ENCODE data around the gene CCDC85B. TPM values are rescaled to one million over a fixed set of nuclear protein-coding genes. Genes with fewer than 3 reads are reported as not detected.

The CCDC85B gene
- total and polyA plus RNA-seq, 2 of the 13 experiments (the other 11 are each of a cell fraction or from before 2014, with no cell fraction given) = 8.2 to 19.5 TPM

- TF ChIP-seq ZNF546 (CRISPR knock-in tag; conservative IDR thresholded peaks at IDR 0.05) (no peak), ZMYM4 (CRISPR knock-in tag; IDR thresholded peaks at IDR 0.05) (no peak), PATZ1 (CRISPR knock-in tag; IDR thresholded peaks at IDR 0.05) (peak; percentile 48; the same call in 1 of the 2 replicates), PCBP1 (IDR thresholded peaks at IDR 0.05; ENCODE audit: borderline replicate concordance, low read depth, low read length) (no peak), EP300 (IDR thresholded peaks at IDR 0.05; ENCODE audit: low read depth in 2 of 2, low read length in 2 of 2) (peak in 1 of 2 experiments; percentile 12; a peak in 1 of 4 replicates), EP300 (CRISPR knock-in tag; IDR thresholded peaks at IDR 0.05; ENCODE audit: borderline replicate concordance) (no peak), ZNF33B (CRISPR knock-in tag; IDR thresholded peaks at IDR 0.05) (no peak), NONO (IDR thresholded peaks at IDR 0.05) (no peak), NONO (CRISPR knock-in tag; conservative IDR thresholded peaks at IDR 0.05) (0 out of 2 replicates have a peak, but pooled peaks have one; percentile 47), MTA1 (CRISPR knock-in tag; IDR thresholded peaks at IDR 0.05; ENCODE audit: borderline replicate concordance) (0 out of 2 replicates have a peak, but pooled peaks have one; percentile 47), ZNF431 (CRISPR knock-in tag; IDR thresholded peaks at IDR 0.05; ENCODE audit: borderline replicate concordance, low read depth) (peak; percentile 59; the same call in 1 of the 2 replicates), ZNF264 (CRISPR knock-in tag; IDR thresholded peaks at IDR 0.05) (0 out of 2 replicates have a peak, but pooled peaks have one; percentile 23), MED1 (CRISPR knock-in tag; IDR thresholded peaks at IDR 0.05) (peak; percentile 47; the same call in 1 of the 2 replicates), ZNF878 (CRISPR knock-in tag; IDR thresholded peaks at IDR 0.05) (no peak), ZNF292 (CRISPR knock-in tag; IDR thresholded peaks at IDR 0.05; ENCODE audit: borderline replicate concordance, low read depth) (no peak), PPARG (CRISPR knock-in tag; conservative IDR thresholded peaks at IDR 0.05) (peak; percentile 62; the same call in 1 of the 2 replicates), DDIT3 (CRISPR knock-in tag; IDR thresholded peaks at IDR 0.05) (no peak), CREM (IDR thresholded peaks at IDR 0.05) (peak; percentile 38; the same call in 1 of the 2 replicates), CREM (CRISPR knock-in tag; IDR thresholded peaks at IDR 0.05) (no peak), SMARCE1 (IDR thresholded peaks at IDR 0.05; ENCODE audit: borderline replicate concordance) (no peak), ZNF773 (CRISPR knock-in tag; IDR thresholded peaks at IDR 0.05; ENCODE audit: borderline replicate concordance) (no peak), ZNF687 (CRISPR knock-in tag; IDR thresholded peaks at IDR 0.05) (peak; percentile 45; the same call in 1 of the 2 replicates), HMG20B (CRISPR knock-in tag; conservative IDR thresholded peaks at IDR 0.05) (no peak), BCL3 (CRISPR knock-in tag; IDR thresholded peaks at IDR 0.05) (no peak), HMG20A (CRISPR knock-in tag; IDR thresholded peaks at IDR 0.05; ENCODE audit: borderline replicate concordance) (no peak; the same call in 1 of the 2 replicates)
Observed at GRCh38 chr11:65854161-65854592, 36.3 kb upstream of the CCDC85B start (continued).

Measured in HepG2 (cell line).